GM12878 (cell line): ENCODE data around the gene CA10. TPM values are rescaled to one million over a fixed set of nuclear protein-coding genes. Genes with fewer than 3 reads are reported as not detected.

Experiments used
- ATAC-seq: fragments of 200-7000 bp; cut with Tn5 transposase; 3 replicates; pipeline ENCODE4 v1.9.1; 2020; ENCODE audit warnings: mild to moderate bottlenecking, moderate library complexity
- BruUV-seq: library from RNA; stranded (reverse); fragments of 400-500 nt; replicated peaks from 2 replicates; lab custom pipeline; 2021; lab: Mats Ljungman, UMichigan
- CTCF ChIA-PET: fragments of 300-600 bp; sonication (Branson Sonifier 250); formaldehyde crosslinking; extraction: SDS; loops from one replicate; lab custom pipeline; 2021; ENCODE audit warnings: inconsistent platforms; lab: Yijun Ruan, JAX
- POLR2A ChIA-PET: fragments of 350-600 bp; formaldehyde crosslinking; extraction: SDS; loops from one replicate; lab custom pipeline; 2021; ENCODE audit warnings: inconsistent platforms; lab: Charles Lee
- RAD21 ChIA-PET: fragments of 300-600 bp; sonication (Branson Sonifier 250); formaldehyde crosslinking; loops from one replicate; lab custom pipeline; 2023; ENCODE audit warnings: antibody characterized with exemption; ENCODE audit not compliant: unreplicated experiment; lab: Charles Lee
- SMC1A ChIA-PET: fragments of 300-600 bp; sonication (Branson Sonifier 250); formaldehyde crosslinking; loops from one replicate; lab custom pipeline; 2023; ENCODE audit not compliant: unreplicated experiment, uncharacterized antibody; lab: Charles Lee
- DNase-seq: peaks from one replicate; pipeline ENCODE4 v3.0.0-alpha.2; 2011; ENCODE audit warnings: low read depth, low spot score
- FAIRE-seq: peaks from 3 replicates; lab custom pipeline; 2011; peaks lifted over from hg19 to GRCh38; lab: Jason Lieb, UNC
- H2AFZ ChIP-seq: 2 replicates; pipeline ENCODE4 v1.6.0; 2011; ENCODE audit warnings: low read depth, low read length, control low read depth; ENCODE audit not compliant: control insufficient read depth
- H3K27ac ChIP-seq: 2 replicates; pipeline ENCODE4 v1.5.1; 2011; ENCODE audit warnings: control low read depth; ENCODE audit not compliant: control insufficient read depth, insufficient read depth
- H3K27me3 ChIP-seq, 2 experiments: replicated peaks in 1 of 2; 2 replicates each; pipeline versions ENCODE4 v1.6.0 to v1.6.1; 2011; ENCODE audit warnings: low read length in 1 of 2; ENCODE audit not compliant: control insufficient read depth in 2 of 2, insufficient read depth in 2 of 2
- H3K36me3 ChIP-seq, 2 experiments: 2 replicates each; pipeline ENCODE4 v1.5.1; 2011; ENCODE audit warnings: low read length in 1 of 2; ENCODE audit not compliant: control insufficient read depth in 2 of 2, insufficient read depth in 2 of 2
- H3K4me1 ChIP-seq: 2 replicates; pipeline ENCODE4 v1.6.1; 2011; ENCODE audit warnings: mild to moderate bottlenecking, low read length, moderate library complexity, mixed read lengths; ENCODE audit not compliant: control insufficient read depth, insufficient read depth
- H3K4me2 ChIP-seq: 2 replicates; pipeline ENCODE4 v1.6.0; 2011; ENCODE audit warnings: control low read depth; ENCODE audit not compliant: control insufficient read depth, insufficient read depth
- H3K4me3 ChIP-seq: fragments of 200-600 bp; sonication (generic); 2 replicates; pipeline ENCODE4 v1.5.1; 2016
- H3K79me2 ChIP-seq: 2 replicates; pipeline ENCODE4 v1.6.0; 2011; ENCODE audit warnings: low read length; ENCODE audit not compliant: control insufficient read depth, insufficient read depth
- H3K9ac ChIP-seq: 2 replicates; pipeline ENCODE4 v1.8.0; 2011; ENCODE audit warnings: low read length, control low read depth, mixed read lengths; ENCODE audit not compliant: control insufficient read depth, insufficient read depth
- H3K9me3 ChIP-seq: replicated peaks from 3 replicates; pipeline ENCODE4 v1.5.1; 2011; ENCODE audit warnings: mild to moderate bottlenecking, low read length; ENCODE audit not compliant: control insufficient read depth, insufficient read depth
- H4K20me1 ChIP-seq: 2 replicates; pipeline ENCODE4 v1.6.0; 2011; ENCODE audit not compliant: control insufficient read depth, insufficient read depth
- CTCF ChIP-seq, 3 experiments: IDR thresholded peaks in 2 of 3; conservative IDR thresholded peaks in 1 of 3; 2 replicates each; pipeline ENCODE4 v1.5.1; 2011; ENCODE audit warnings: low read depth in 3 of 3, low read length in 3 of 3, mild to moderate bottlenecking in 3 of 3, control low read depth in 2 of 3, moderate library complexity in 2 of 3, inconsistent platforms in 1 of 3, mixed read lengths in 1 of 3; ENCODE audit not compliant: control insufficient read depth in 2 of 3, insufficient read depth in 1 of 3; ENCODE audit errors: extremely low read depth in 1 of 3
- RAD21 ChIP-seq: IDR thresholded peaks from 2 replicates; pipeline ENCODE4 v1.6.1; 2011; ENCODE audit warnings: mild to moderate bottlenecking, low read depth, low read length, moderate library complexity; ENCODE audit not compliant: insufficient read depth
- SIN3A ChIP-seq: IDR thresholded peaks from 2 replicates; pipeline ENCODE4 v1.6.1; 2012; ENCODE audit warnings: low read depth, low read length, improper control_type of control experiment
- SMC3 ChIP-seq: IDR thresholded peaks from 2 replicates; pipeline ENCODE4 v1.6.1; 2011; ENCODE audit warnings: low read length, improper control_type of control experiment, borderline replicate concordance
- ZNF592 ChIP-seq: fragments of 450-650 bp; IDR thresholded peaks from 2 replicates; pipeline ENCODE4 v1.6.1; 2017; ENCODE audit warnings: mild to moderate bottlenecking, moderate library complexity
- WGBS: methylation state at CpG from one replicate; pipeline ENCODE4 v1.1.6; 2016; ENCODE audit warnings: low lambda C conversion rate; ENCODE audit not compliant: insufficient replicate concordance, insufficient coverage; ENCODE audit errors: missing lambda C conversion rate; 5-methylcytosine and 5-hydroxymethylcytosine counted together
- in situ Hi-C: fragments of 300-500 bp; cut with MboI; formaldehyde crosslinking; loops from 9 replicates; pipeline ENCODE4 v1.14.3; 2018; ENCODE audit warnings: mixed read lengths
- intact Hi-C: fragments of 100-400 bp; cut with micrococcal nuclease; formaldehyde crosslinking; loops from one replicate; pipeline ENCODE4 v1.14.2; 2022; ENCODE audit not compliant: unreplicated experiment
- polyA plus RNA-seq, 11 experiments: library from polyadenylated mRNA; depleted of rRNA in 4 of 11; unstranded in 6 of 11; stranded (reverse) in 5 of 11; fragments of >200 nt; fragmentation: Nextera tagmentation in 4 of 11; fragmentation: Illumina TruSeq in 1 of 11; extraction: Ambion mirVana in 4 of 11; extraction: Trizol in 1 of 11; gene quantifications; 1 replicate in 1 of 11; 2 replicates in 10 of 11; pipeline versions ENCODE4 v1.2.1 to v1.2.3, GENCODE V29; 2011 to 2016; ENCODE audit warnings: inconsistent platforms in 2 of 11, missing spikeins in 2 of 11, low read depth in 1 of 11
- total RNA-seq, 4 experiments: library from RNA; depleted of rRNA in 3 of 4; stranded (reverse); fragments of >200 nt in 3 of 4; fragmentation: Illumina TruSeq in 1 of 4; extraction: Trizol in 1 of 4; gene quantifications; 2 replicates each; pipeline versions ENCODE4 v1.2.1 to v1.2.3, GENCODE V29; 2013 to 2021

Gene CA10
- total and polyA plus RNA-seq, 10 of the 15 experiments (the other 5 are each of a cell fraction or from before 2014, with no cell fraction given): not detected

- Histone ChIP-seq H3K4me2 (no peak overlapping the region), H3K36me3 (no peaks in the 10 kb centered on the region), H2AFZ (no peak overlapping the region), H3K79me2 (no peaks in the 10 kb centered on the region), H3K27me3 (no peaks in the 10 kb centered on the region), H4K20me1 (no peaks in the 10 kb centered on the region), H3K9me3 (no peaks in the 10 kb centered on the region), H3K4me3 (no peak overlapping the region)
- no TSS peak for BruUV-seq
- CTCF ChIA-PET: interaction anchor here (0.7 to 4.6 kb wide), 21 partner anchors 8 to 808 kb away, joined by 3 to 44 read pairs (median 4); no protein-coding TSS in a partner anchor
- intact Hi-C loops: loop anchor here (1.0 to 2.0 kb wide), 3 partner anchors 245 to 736 kb away; no protein-coding TSS in a partner anchor
- ATAC-seq: no peak
- TF ChIP-seq RAD21 (peak; percentile 63), ZNF592 (0 out of 2 replicates have a peak, but pooled peaks have one; percentile 13), CTCF (IDR thresholded peaks at IDR 0.05 in 2 of 3, conservative IDR thresholded peaks at IDR 0.05 in 1 of 3; ENCODE audit: control insufficient read depth in 2 of 3, extremely low read depth in 1 of 3, insufficient read depth in 1 of 3, low read depth in 3 of 3, low read length in 3 of 3) (peak; percentile 66 to 76 (median 66)), SIN3A (no peak), SMC3 (peak; percentile 56; the same call in 1 of the 2 replicates)
- TF ChIP-seq, all 136 proteins: peak for 4
- H3K27ac ChIP-seq: no peak overlapping the region
- H3K4me1 ChIP-seq: no peaks in the 10 kb centered on the region
- ChIA-PET SMC1A (interaction anchor here (0.7 to 1.9 kb wide), 4 partner anchors 13 to 342 kb away, joined by 3 to 7 read pairs (median 4); no protein-coding TSS in a partner anchor), RAD21 (interaction anchor here (0.8 to 2.3 kb wide), 4 partner anchors 29 to 521 kb away, joined by 3 to 9 read pairs (median 4); no protein-coding TSS in a partner anchor), POLR2A (no interaction called here)
- DNase-seq (no peak), FAIRE-seq (no peak)
- in situ Hi-C loops: loop anchor here (5.0 to 10.0 kb wide), 2 partner anchors 58 to 339 kb away; no protein-coding TSS in a partner anchor
- no peak overlapping the region for H3K9ac ChIP-seq
- WGBS: 29% methylated on average over 7 of the region's 7 CpGs
These were observed 51.8 kb downstream of the CA10 start for GRCh38 chr17:52106638-52107261.
